Iris pigment epithelial cell (primary cell): ENCODE measurements around the gene NLGN1.
"Not testable (repeated sequence)": the region's sequence is repeated elsewhere in the genome, so short reads cannot be mapped to it uniquely, and the experiment has no call there.

Experiments
- DNase-seq: peaks from one replicate; pipeline ENCODE4 v3.0.0-alpha.2; 2011; ENCODE audit warnings: low read depth

NLGN1 gene

DNA sequence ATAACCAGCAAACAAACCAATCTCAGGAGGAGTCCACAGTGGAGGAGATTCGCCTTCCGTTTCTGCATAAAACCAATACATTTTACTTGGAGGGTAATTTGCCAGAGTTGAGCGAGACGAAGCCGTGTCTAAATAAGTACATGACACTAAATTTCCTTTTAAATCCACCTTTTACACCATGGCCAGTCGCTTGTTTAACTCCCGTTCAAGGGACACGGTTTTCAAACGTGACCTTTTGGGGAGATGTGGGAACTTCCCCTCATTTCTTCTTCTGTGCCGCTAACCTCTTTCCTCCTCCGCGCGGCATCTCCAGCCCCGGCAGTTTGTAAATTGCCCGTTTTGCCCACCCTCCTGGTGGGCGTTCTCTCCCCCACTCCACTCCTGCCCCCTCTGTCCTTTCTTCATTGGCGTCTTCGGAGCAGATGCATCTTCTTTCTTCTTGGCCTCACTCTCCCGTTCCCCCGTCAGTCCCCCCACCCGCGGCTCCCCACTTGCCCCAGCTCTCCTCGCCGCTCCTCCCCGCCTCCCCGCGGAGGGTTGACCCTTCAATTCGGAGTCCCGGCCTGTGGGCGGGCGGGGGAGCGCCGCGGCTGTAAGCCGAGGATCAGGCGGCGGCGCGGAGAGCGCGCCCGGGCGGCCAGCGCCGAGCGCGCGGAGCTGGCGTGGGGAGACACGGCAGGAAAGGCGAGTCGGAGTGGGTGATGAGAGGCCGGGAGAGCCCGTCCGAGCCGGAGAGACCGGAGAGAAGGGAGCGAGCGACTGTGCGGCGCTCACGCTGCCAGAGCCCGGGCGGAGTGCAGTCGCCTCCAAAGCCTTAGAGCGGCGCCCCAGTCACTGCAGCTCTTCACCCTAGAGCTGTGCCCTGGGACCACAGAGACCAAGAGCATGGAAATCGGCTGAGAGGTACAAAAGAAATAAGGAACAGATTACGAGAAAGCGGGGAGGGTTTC is at the start of gene NLGN1:
TSS of gene NLGN1 (plus strand) at position 584 of the 950 bp plus-strand sequence.
- DNase-seq: peak; percentile 73

- no peak for DNase-seq
These were observed 45.7 kb upstream of the NLGN1 start for GRCh38 chr3:173351886-173352285.

DNA sequence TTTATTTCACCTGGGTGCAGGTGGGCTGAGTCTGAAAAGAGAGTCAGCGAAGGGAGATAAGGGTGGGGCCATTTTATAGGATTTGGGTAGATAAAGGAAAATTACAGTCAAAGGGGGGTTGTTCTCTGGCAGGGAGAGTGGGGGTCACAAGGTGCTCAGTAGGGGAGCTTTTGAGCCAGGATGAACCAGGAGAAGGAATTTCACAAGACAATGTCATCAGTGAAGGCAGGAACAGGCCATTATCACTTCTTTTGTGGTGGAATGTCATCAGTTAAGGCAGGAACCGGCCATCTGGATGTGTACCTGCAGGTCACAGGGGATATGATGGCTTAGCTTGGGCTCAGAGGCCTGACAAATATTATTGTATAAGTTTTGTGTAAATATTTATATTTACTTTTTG is 44.4 kb upstream of the NLGN1 start:
- DNase-seq: not testable (repeated sequence)

GRCh38 chr3:173354124-173354523 is 43.4 kb upstream of the NLGN1 start:
- no peak for DNase-seq

GRCh38 chr3:173371848-173372487 is 25.6 kb upstream of the NLGN1 start:
- peak; percentile 28 for DNase-seq

GRCh38 chr3:173380681-173381080 is 16.9 kb upstream of the NLGN1 start:
- no peak for DNase-seq

DNA sequence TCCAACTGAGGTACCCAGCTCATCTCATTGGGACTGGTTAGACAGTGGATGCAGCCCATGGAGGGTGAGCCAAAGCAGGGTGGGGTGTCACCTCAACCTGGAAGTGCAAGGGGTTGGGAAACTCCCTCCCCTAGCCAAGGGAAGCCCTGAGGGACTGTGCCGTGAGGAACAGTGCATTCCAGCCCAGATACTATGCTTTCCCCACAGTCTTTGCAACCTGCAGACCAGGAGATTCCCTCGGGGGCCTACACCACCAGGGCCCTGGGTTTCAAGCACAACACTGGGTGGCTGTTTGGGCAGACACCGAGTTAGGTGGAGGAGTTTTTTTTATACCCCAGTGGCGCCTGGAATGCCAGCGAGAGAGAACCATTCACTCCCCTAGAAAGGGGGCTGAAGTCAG is 15.6 kb upstream of the NLGN1 start:
- DNase-seq: not testable (repeated sequence)

DNA sequence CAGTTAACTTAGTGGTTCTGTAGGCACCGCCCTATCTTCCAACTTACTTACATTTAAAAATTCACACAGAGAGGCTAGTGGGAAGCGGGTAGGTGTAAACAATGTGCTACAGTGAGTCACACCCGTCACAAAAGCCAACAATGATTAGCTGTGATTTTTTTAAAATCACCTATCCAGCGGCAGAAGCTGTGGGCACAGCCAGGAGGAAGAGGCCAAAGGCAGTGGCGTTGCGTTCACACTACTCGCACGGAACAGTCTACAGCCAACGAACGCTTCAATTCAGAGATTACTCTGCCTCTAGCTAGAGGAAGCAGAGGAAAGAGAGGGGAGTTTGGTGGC is 2.5 kb upstream of the NLGN1 start:
- DNase-seq: no peak

- DNase-seq: peak; percentile 65
These were observed 1.9 kb upstream of the NLGN1 start for GRCh38 chr3:173395412-173396181.

DNA sequence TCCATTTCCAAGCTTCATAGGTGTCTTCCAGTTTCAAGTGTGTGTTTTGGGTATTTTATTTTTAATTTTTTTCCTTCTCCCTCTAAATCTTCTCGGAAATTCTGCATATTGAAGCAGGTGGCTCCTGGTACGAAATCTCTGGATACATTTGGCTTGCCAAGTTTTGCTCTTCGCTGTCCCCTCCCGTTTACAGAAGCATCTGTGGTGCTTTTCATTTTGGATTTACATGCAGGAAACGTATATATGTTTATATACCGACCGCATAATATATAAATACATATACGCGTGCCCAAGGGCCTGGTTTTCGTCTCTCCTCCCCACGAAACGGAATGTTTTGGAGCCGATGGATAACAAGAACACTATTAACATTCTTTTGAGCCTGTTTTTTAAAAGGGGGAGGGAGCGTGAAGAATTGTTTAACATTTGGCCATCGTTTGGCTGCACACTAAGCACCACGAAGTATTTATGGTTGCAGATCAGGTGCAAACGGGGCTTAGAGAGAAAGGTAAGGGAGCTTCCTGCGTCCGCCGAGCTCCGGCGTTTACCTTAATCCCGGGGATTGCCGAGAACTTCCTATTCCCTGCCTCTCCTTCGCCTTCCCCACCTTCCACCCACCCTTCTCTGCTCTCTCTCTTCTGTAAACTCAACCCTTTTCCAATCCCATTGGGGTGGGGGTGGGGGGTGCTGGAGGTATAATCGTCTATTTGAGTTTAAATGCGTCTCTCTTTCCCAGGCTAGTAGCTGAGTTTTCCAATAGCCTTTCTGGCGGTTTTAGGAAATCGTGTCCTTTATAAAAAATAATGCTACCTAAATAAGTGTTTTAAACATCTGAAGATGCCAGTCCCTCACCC is 1.1 kb upstream of the NLGN1 start:
- peak; percentile 2 for DNase-seq

GRCh38 chr3:173398111-173398479 is 551 bp downstream of the NLGN1 start:
- peak; percentile 30 for DNase-seq

- DNase-seq: no peak
These were observed 1.5 kb downstream of the NLGN1 start for GRCh38 chr3:173399044-173399443.

GRCh38 chr3:173401369-173401768 is 3.8 kb downstream of the NLGN1 start:
- no peak for DNase-seq

GRCh38 chr3:173402656-173403055 is 5.1 kb downstream of the NLGN1 start:
- DNase-seq: no peak

- DNase-seq: no peak
These were observed 5.8 kb downstream of the NLGN1 start for GRCh38 chr3:173403376-173403775.

DNA sequence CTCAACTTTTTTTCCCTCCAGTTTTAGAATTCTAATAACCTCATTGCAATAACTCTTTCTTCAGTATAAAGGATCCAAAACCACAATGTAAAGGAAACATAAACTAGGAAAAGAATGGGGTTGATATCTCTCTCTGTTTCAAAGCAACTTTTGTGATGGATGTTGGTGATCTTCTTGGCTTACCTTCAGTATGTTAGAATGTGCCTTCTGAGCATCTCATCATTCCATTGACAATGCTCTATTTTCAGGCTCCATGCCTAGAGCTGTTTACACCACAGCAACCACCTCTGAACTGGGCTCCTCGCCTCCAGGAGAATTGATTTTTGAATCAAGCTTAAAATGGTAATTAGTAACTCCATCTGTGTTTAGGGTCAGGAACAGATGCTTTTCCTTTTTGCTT is 6.6 kb downstream of the NLGN1 start:
- no peak for DNase-seq

- DNase-seq: no peak
These were observed 12.9 kb downstream of the NLGN1 start for GRCh38 chr3:173410436-173410835.

DNA sequence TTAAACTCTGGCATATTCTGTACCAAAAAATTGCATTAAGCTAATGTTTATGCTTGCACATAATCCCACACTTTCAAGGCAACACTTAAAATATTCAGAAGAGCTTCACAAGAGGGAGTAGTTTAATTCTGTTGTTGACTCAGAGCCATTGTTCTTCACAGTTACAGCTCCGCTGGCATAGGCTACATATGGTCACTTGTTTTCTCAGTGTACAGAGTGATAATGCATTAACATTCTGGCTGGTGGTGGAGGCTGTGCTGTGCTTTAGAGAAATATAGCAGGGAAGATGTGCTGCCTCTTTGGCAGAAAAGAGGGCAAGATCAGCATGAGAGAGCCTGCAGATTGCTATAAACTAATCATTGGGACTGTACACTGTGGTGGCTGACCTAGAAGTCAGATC is 13.3 kb downstream of the NLGN1 start:
- no peak for DNase-seq

GRCh38 chr3:173411375-173411973 is 13.9 kb downstream of the NLGN1 start:
- peak; percentile 56 for DNase-seq

DNA sequence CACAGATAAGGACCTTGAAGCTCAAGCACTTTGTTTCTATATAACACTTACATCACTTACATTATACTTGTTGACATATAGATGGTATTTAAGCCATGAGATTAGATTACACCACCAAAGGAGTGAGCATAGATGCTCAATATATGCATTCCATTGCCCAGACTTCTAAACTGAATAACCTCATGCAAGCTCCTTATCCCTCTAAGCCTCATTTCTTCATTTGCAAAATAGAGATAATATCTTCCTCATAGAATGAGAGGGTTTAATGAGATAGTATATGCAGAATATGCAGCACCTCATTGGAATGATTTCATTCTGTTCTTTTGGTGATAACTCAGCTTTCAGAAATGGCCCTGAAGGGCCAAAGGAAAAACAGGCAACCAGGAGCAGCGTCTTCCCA is 18.5 kb downstream of the NLGN1 start:
- no peak for DNase-seq

DNA sequence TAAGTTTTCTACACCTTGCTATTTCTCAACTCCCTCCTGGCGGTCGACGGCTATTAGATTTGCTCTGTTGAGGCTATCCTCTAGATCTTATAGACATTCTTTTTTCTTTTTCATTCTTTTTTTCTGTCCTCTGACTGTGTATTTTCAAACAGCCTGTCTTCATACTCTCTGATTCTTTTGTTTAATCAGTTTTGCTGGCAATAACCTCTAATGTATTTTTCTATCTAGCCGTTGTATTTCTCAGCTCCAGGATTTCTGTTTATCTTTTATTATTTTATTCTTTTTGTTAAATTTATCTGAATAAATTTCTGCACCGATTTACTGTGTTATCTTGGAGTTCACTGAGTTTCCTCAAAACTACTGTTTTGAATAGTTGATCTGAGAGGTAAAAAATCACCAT is 31.5 kb downstream of the NLGN1 start:
- no peak for DNase-seq
